ENCODE data around the gene MMP23B.
A peak's percentile ranks its signal among the peaks of the same experiment; 100 is the strongest.

The MMP23B gene

GRCh38 chr1:1625824-1626206 is 6.2 kb upstream of the MMP23B start:
- Histone ChIP-seq H3K36me3 (ENCODE audit: control insufficient read depth, insufficient read depth, low read length) (no peaks in the 10 kb centered on the region), H3K9me3 (ENCODE audit: control insufficient read depth, low read length) (no peaks in the 10 kb centered on the region), H3K27ac (ENCODE audit: insufficient read depth, low read length, poor library complexity, severe bottlenecking) (no peak overlapping the region), H3K27me3 (replicated peaks; ENCODE audit: control insufficient read depth, insufficient read depth, low read length, poor library complexity, severe bottlenecking) (peaks cover 2% of the 10 kb centered on the region), H3K4me1 (ENCODE audit: control insufficient read depth, insufficient read depth, low read length, poor library complexity, severe bottlenecking) (peaks cover 16% of the 10 kb centered on the region), H3K4me3 (ENCODE audit: insufficient read depth, low read depth, low read length, poor library complexity, severe bottlenecking) (no peak overlapping the region)
- DNase-seq: no peak

GRCh38 chr1:1626207-1627141 is 5.5 kb upstream of the MMP23B start:
- Histone ChIP-seq H3K4me1 (ENCODE audit: control insufficient read depth, insufficient read depth, low read length, poor library complexity, severe bottlenecking) (peaks cover 22% of the 10 kb centered on the region), H3K27ac (ENCODE audit: insufficient read depth, low read length, poor library complexity, severe bottlenecking) (no peak overlapping the region), H3K4me3 (ENCODE audit: insufficient read depth, low read depth, low read length, poor library complexity, severe bottlenecking) (no peak overlapping the region), H3K27me3 (replicated peaks; ENCODE audit: control insufficient read depth, insufficient read depth, low read length, poor library complexity, severe bottlenecking) (peaks cover 6% of the 10 kb centered on the region), H3K9me3 (ENCODE audit: control insufficient read depth, low read length) (no peaks in the 10 kb centered on the region), H3K36me3 (ENCODE audit: control insufficient read depth, insufficient read depth, low read length) (no peaks in the 10 kb centered on the region)
- DNase-seq: no peak

- Histone ChIP-seq H3K4me3 (ENCODE audit: insufficient read depth, low read depth, low read length, poor library complexity, severe bottlenecking) (no peak overlapping the region), H3K4me1 (ENCODE audit: control insufficient read depth, insufficient read depth, low read length, poor library complexity, severe bottlenecking) (peaks cover 30% of the 10 kb centered on the region), H3K27ac (ENCODE audit: insufficient read depth, low read length, poor library complexity, severe bottlenecking) (no peak overlapping the region), H3K9me3 (ENCODE audit: control insufficient read depth, low read length) (no peaks in the 10 kb centered on the region), H3K36me3 (ENCODE audit: control insufficient read depth, insufficient read depth, low read length) (no peaks in the 10 kb centered on the region), H3K27me3 (replicated peaks; ENCODE audit: control insufficient read depth, insufficient read depth, low read length, poor library complexity, severe bottlenecking) (peaks cover 6% of the 10 kb centered on the region)
- no peak for DNase-seq
Measured at GRCh38 chr1:1627261-1627828, 4.6 kb upstream of the MMP23B start.

- Histone ChIP-seq H3K4me1 (ENCODE audit: control insufficient read depth, insufficient read depth, low read length, poor library complexity, severe bottlenecking) (peaks cover 30% of the 10 kb centered on the region), H3K27ac (ENCODE audit: insufficient read depth, low read length, poor library complexity, severe bottlenecking) (peak overlapping the region; percentile 57), H3K36me3 (ENCODE audit: control insufficient read depth, insufficient read depth, low read length) (no peaks in the 10 kb centered on the region), H3K9me3 (ENCODE audit: control insufficient read depth, low read length) (no peaks in the 10 kb centered on the region), H3K27me3 (replicated peaks; ENCODE audit: control insufficient read depth, insufficient read depth, low read length, poor library complexity, severe bottlenecking) (peaks cover 6% of the 10 kb centered on the region), H3K4me3 (ENCODE audit: insufficient read depth, low read depth, low read length, poor library complexity, severe bottlenecking) (no peak overlapping the region)
- DNase-seq: no peak
Measured at GRCh38 chr1:1627829-1628753, 3.9 kb upstream of the MMP23B start.

GRCh38 chr1:1628754-1629429 is 3.1 kb upstream of the MMP23B start:
- peak overlapping the region; percentile 50 for H3K4me3 ChIP-seq (ENCODE audit: insufficient read depth, low read depth, low read length, poor library complexity, severe bottlenecking)
- peak overlapping the region; percentile 57 for H3K27ac ChIP-seq (ENCODE audit: insufficient read depth, low read length, poor library complexity, severe bottlenecking)
- peak in 1 of 3 donors; percentile 36 for DNase-seq
- no peaks in the 10 kb centered on the region for H3K36me3 ChIP-seq (ENCODE audit: control insufficient read depth, insufficient read depth, low read length)
- H3K9me3 ChIP-seq (ENCODE audit: control insufficient read depth, low read length): no peaks in the 10 kb centered on the region
- H3K4me1 ChIP-seq (ENCODE audit: control insufficient read depth, insufficient read depth, low read length, poor library complexity, severe bottlenecking): peaks cover 30% of the 10 kb centered on the region
- peaks cover 6% of the 10 kb centered on the region for H3K27me3 ChIP-seq (replicated peaks; ENCODE audit: control insufficient read depth, insufficient read depth, low read length, poor library complexity, severe bottlenecking)

- Histone ChIP-seq H3K4me1 (ENCODE audit: control insufficient read depth, insufficient read depth, low read length, poor library complexity, severe bottlenecking) (peaks cover 30% of the 10 kb centered on the region), H3K4me3 (ENCODE audit: insufficient read depth, low read depth, low read length, poor library complexity, severe bottlenecking) (peak overlapping the region; percentile 50), H3K36me3 (ENCODE audit: control insufficient read depth, insufficient read depth, low read length) (no peaks in the 10 kb centered on the region), H3K27me3 (replicated peaks; ENCODE audit: control insufficient read depth, insufficient read depth, low read length, poor library complexity, severe bottlenecking) (peaks cover 6% of the 10 kb centered on the region), H3K27ac (ENCODE audit: insufficient read depth, low read length, poor library complexity, severe bottlenecking) (peak overlapping the region; percentile 57), H3K9me3 (ENCODE audit: control insufficient read depth, low read length) (no peaks in the 10 kb centered on the region)
- DNase-seq: peak; percentile 67 to 74 (median 72)
Measured at GRCh38 chr1:1629430-1630190, 2.4 kb upstream of the MMP23B start.

- peaks cover 30% of the 10 kb centered on the region for H3K4me1 ChIP-seq (ENCODE audit: control insufficient read depth, insufficient read depth, low read length, poor library complexity, severe bottlenecking)
- H3K4me3 ChIP-seq (ENCODE audit: insufficient read depth, low read depth, low read length, poor library complexity, severe bottlenecking): no peak overlapping the region
- no peaks in the 10 kb centered on the region for H3K9me3 ChIP-seq (ENCODE audit: control insufficient read depth, low read length)
- peak; percentile 91 to 94 (median 92) for DNase-seq
- H3K27ac ChIP-seq (ENCODE audit: insufficient read depth, low read length, poor library complexity, severe bottlenecking): peak overlapping the region; percentile 59
- no peaks in the 10 kb centered on the region for H3K36me3 ChIP-seq (ENCODE audit: control insufficient read depth, insufficient read depth, low read length)
- peaks cover 6% of the 10 kb centered on the region for H3K27me3 ChIP-seq (replicated peaks; ENCODE audit: control insufficient read depth, insufficient read depth, low read length, poor library complexity, severe bottlenecking)
Measured at GRCh38 chr1:1630191-1630964, 1.6 kb upstream of the MMP23B start.

GRCh38 chr1:1630965-1631781 is 800 bp upstream of the MMP23B start:
- Histone ChIP-seq H3K4me1 (ENCODE audit: control insufficient read depth, insufficient read depth, low read length, poor library complexity, severe bottlenecking) (peaks cover 30% of the 10 kb centered on the region), H3K4me3 (ENCODE audit: insufficient read depth, low read depth, low read length, poor library complexity, severe bottlenecking) (no peak overlapping the region), H3K36me3 (ENCODE audit: control insufficient read depth, insufficient read depth, low read length) (no peaks in the 10 kb centered on the region), H3K9me3 (ENCODE audit: control insufficient read depth, low read length) (no peaks in the 10 kb centered on the region), H3K27ac (ENCODE audit: insufficient read depth, low read length, poor library complexity, severe bottlenecking) (peak overlapping the region; percentile 59), H3K27me3 (replicated peaks; ENCODE audit: control insufficient read depth, insufficient read depth, low read length, poor library complexity, severe bottlenecking) (peaks cover 6% of the 10 kb centered on the region)
- DNase-seq: no peak
